Measurements from ENCODE around the gene GPR6.

Gene GPR6

DNA sequence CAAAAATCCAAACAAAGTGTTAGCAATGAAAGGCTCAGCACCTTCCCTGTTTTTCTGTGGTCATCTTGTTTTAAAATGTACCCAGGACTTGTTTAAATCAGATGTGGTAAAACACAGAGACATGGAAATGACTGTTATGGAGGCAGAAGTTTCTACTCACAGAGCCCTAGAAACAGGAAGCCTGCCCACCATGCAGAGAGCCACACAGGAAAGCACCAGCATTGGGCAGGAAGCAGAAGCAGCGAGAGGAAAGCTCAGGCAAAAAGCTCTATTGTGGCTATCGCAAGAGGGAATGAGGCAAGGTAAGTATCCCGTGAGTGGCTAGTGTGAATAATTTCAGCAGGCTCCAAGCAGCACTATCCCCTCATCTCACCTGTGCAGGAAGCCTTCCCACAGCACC, 42.8 kb downstream of the GPR6 start:
- TF ChIP-seq MAX (IDR thresholded peaks at IDR 0.05; ENCODE audit: low read depth, low read length): no peak
- TF ChIP-seq MYC (IDR thresholded peaks at IDR 0.05; ENCODE audit: low read depth, low read length): no peak
- no peak for TF ChIP-seq CTCF (IDR thresholded peaks at IDR 0.05; ENCODE audit: low read depth, low read length)
- TF ChIP-seq POLR2A (IDR thresholded peaks at IDR 0.05; ENCODE audit: extremely low read depth, insufficient read length): no peak
- peak; percentile 28 for DNase-seq (ENCODE audit: low read depth)
- no peak overlapping the region for H3K4me3 ChIP-seq (ENCODE audit: low read depth, low read length)

GRCh38 chr6:110029144-110029543, 51.0 kb downstream of the GPR6 start:
- TF ChIP-seq POLR2A (IDR thresholded peaks at IDR 0.05; ENCODE audit: extremely low read depth, insufficient read length): no peak
- no peak for TF ChIP-seq MAX (IDR thresholded peaks at IDR 0.05; ENCODE audit: low read depth, low read length)
- no peak for TF ChIP-seq MYC (IDR thresholded peaks at IDR 0.05; ENCODE audit: low read depth, low read length)
- no peak for TF ChIP-seq CTCF (IDR thresholded peaks at IDR 0.05; ENCODE audit: low read depth, low read length)
- H3K4me3 ChIP-seq (ENCODE audit: low read depth, low read length): no peak overlapping the region
- no peak for DNase-seq (ENCODE audit: low read depth)
